ENCODE measurements around the gene CLIP3. TPM values are rescaled to one million over a fixed set of nuclear protein-coding genes. Genes with fewer than 3 reads are reported as not detected.

CLIP3 gene
- total RNA-seq, 2 experiments from 2014 or later = 0.74 to 1.2 TPM

DNA sequence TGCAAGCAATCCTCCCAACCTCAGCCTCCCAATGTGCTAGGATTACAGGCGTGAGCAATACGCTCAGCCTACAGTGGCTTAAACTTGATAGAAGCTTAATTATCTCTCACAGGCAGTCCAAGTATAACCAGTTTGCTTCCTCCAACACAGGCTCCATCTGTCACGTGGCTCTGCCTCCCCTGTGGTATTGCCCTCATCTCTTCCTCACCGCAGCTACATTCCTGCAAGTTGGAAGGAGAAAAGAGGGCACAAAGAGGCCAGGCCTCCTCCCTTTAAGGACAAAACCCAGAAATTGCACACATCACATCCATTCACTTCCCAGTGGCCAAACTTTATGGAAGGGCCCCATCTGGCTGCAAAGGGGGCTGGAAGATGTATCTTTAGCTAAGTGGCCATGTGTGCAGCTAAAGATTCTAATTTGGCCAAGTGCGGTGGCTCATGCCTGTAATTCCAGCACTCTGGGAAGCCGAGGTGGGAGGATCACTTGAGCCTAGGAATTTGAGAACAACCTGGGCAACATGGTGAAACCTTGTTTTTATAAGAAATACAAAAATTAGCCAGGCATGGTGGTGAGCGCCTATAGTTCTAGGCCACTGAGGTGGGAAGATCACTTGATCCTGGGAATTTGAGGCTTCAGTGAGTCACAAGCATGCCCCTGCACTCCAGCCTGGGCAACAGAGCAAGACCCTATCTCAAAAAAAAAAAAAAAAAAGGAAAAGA is 40.8 kb downstream of the CLIP3 start:
- H3K9me3 Mint-ChIP-seq = peaks cover 4% of the 10 kb centered on the region
- no peak for ATAC-seq
- H3K36me3 Mint-ChIP-seq (ENCODE audit: low read depth) = peaks cover 8% of the 10 kb centered on the region
- TF ChIP-seq, protein P1, sequence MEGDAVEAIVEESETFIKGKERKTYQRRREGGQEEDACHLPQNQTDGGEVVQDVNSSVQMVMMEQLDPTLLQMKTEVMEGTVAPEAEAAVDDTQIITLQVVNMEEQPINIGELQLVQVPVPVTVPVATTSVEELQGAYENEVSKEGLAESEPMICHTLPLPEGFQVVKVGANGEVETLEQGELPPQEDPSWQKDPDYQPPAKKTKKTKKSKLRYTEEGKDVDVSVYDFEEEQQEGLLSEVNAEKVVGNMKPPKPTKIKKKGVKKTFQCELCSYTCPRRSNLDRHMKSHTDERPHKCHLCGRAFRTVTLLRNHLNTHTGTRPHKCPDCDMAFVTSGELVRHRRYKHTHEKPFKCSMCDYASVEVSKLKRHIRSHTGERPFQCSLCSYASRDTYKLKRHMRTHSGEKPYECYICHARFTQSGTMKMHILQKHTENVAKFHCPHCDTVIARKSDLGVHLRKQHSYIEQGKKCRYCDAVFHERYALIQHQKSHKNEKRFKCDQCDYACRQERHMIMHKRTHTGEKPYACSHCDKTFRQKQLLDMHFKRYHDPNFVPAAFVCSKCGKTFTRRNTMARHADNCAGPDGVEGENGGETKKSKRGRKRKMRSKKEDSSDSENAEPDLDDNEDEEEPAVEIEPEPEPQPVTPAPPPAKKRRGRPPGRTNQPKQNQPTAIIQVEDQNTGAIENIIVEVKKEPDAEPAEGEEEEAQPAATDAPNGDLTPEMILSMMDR (IDR thresholded peaks at IDR 0.05) = no peak
- no peak overlapping the region for H3K4me3 Mint-ChIP-seq
- POLR2A ChIA-PET = interaction anchor here (0.6 to 1.6 kb wide), 2 partner anchors 20 to 62 kb away, joined by 3 to 5 read pairs; partner anchors contain the start of gene THAP8
- no peak overlapping the region for H3K27ac Mint-ChIP-seq
- H3K4me1 Mint-ChIP-seq (ENCODE audit: low read depth) = peaks cover 17% of the 10 kb centered on the region
- DNase-seq = no peak
- CTCF ChIA-PET = interaction anchor here (0.8 kb wide), 2 partner anchors 14 to 33 kb away, joined by 3 to 4 read pairs; no protein-coding TSS in a partner anchor
- intact Hi-C loops (cut with micrococcal nuclease) = loop anchor here (5.0 kb wide), 1 partner anchor 35 kb away; no protein-coding TSS in a partner anchor
- peaks cover 7% of the 10 kb centered on the region for H3K27me3 Mint-ChIP-seq

GRCh38 chr19:35990771-35991730 is 41.6 kb downstream of the CLIP3 start:
- POLR2A ChIA-PET = interaction anchor here (1.6 kb wide), 1 partner anchor 21 kb away, joined by 3 read pairs; no protein-coding TSS in a partner anchor
- TF ChIP-seq, protein P1 (IDR thresholded peaks at IDR 0.05) = no peak

GRCh38 chr19:35990156-35990555 is 42.5 kb downstream of the CLIP3 start:
- Mint-ChIP-seq H3K4me1 (ENCODE audit: low read depth) (peaks cover 8% of the 10 kb centered on the region), H3K36me3 (ENCODE audit: low read depth) (no peaks in the 10 kb centered on the region), H3K9me3 (peaks cover 4% of the 10 kb centered on the region), H3K4me3 (no peak overlapping the region), H3K27me3 (peaks cover 25% of the 10 kb centered on the region), H3K27ac (no peak overlapping the region)
- intact Hi-C loops (cut with micrococcal nuclease) = loop anchor here (5.0 kb wide), 1 partner anchor 33 kb away; no protein-coding TSS in a partner anchor
- ChIA-PET POLR2A (no interaction called here), CTCF (no interaction called here)
- TF ChIP-seq, protein P1 (IDR thresholded peaks at IDR 0.05) = no peak
- ATAC-seq (no peak), DNase-seq (no peak)

More at GRCh38 chr19:35990771-35991730, 41.6 kb downstream of the CLIP3 start:
- Mint-ChIP-seq H3K27me3 (peaks cover 16% of the 10 kb centered on the region), H3K4me3 (no peak overlapping the region), H3K9me3 (peaks cover 4% of the 10 kb centered on the region), H3K4me1 (ENCODE audit: low read depth) (peaks cover 11% of the 10 kb centered on the region), H3K36me3 (ENCODE audit: low read depth) (peaks cover 3% of the 10 kb centered on the region), H3K27ac (no peak overlapping the region)
- no peak for DNase-seq
- CTCF ChIA-PET = interaction anchor here (0.8 kb wide), 2 partner anchors 13 to 32 kb away, joined by 3 to 4 read pairs; no protein-coding TSS in a partner anchor
- ATAC-seq = no peak
- intact Hi-C loops (cut with micrococcal nuclease) = loop anchor here (5.0 kb wide), 1 partner anchor 34 kb away; no protein-coding TSS in a partner anchor

- CTCF ChIA-PET = no interaction called here
- no peak overlapping the region for H3K27ac Mint-ChIP-seq
- POLR2A ChIA-PET = no interaction called here
- peaks cover 33% of the 10 kb centered on the region for H3K27me3 Mint-ChIP-seq
- intact Hi-C loops (cut with micrococcal nuclease) = no loop called here
- H3K9me3 Mint-ChIP-seq = peaks cover 4% of the 10 kb centered on the region
- ATAC-seq (no peak), DNase-seq (no peak)
- no peak overlapping the region for H3K4me3 Mint-ChIP-seq
- H3K4me1 Mint-ChIP-seq (ENCODE audit: low read depth) = peaks cover 3% of the 10 kb centered on the region
- TF ChIP-seq, protein P1 (IDR thresholded peaks at IDR 0.05) = no peak
- H3K36me3 Mint-ChIP-seq (ENCODE audit: low read depth) = no peaks in the 10 kb centered on the region
These were observed 43.8 kb downstream of the CLIP3 start for GRCh38 chr19:35988824-35989223.
